GM18526 (cell line): ENCODE data around the gene STH.

ENCODE experiments used
- POLR2A ChIP-seq: IDR thresholded peaks from 3 replicates; pipeline ENCODE4 v1.6.1; 2011; ENCODE audit not compliant: insufficient read length; ENCODE audit errors: extremely low read depth

The STH gene

DNA sequence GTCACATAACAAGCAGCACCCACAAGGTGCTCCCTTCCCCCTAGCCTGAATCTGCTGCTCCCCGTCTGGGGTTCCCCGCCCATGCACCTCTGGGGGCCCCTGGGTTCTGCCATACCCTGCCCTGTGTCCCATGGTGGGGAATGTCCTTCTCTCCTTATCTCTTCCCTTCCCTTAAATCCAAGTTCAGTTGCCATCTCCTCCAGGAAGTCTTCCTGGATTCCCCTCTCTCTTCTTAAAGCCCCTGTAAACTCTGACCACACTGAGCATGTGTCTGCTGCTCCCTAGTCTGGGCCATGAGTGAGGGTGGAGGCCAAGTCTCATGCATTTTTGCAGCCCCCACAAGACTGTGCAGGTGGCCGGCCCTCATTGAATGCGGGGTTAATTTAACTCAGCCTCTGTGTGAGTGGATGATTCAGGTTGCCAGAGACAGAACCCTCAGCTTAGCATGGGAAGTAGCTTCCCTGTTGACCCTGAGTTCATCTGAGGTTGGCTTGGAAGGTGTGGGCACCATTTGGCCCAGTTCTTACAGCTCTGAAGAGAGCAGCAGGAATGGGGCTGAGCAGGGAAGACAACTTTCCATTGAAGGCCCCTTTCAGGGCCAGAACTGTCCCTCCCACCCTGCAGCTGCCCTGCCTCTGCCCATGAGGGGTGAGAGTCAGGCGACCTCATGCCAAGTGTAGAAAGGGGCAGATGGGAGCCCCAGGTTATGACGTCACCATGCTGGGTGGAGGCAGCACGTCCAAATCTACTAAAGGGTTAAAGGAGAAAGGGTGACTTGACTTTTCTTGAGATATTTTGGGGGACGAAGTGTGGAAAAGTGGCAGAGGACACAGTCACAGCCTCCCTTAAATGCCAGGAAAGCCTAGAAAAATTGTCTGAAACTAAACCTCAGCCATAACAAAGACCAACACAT lies at the start of gene STH:
STH (plus strand) TSS at position 264 of the 913 bp plus-strand sequence; CDS start at position 294, 30 bp downstream.
- TF ChIP-seq POLR2A, result no peak

DNA sequence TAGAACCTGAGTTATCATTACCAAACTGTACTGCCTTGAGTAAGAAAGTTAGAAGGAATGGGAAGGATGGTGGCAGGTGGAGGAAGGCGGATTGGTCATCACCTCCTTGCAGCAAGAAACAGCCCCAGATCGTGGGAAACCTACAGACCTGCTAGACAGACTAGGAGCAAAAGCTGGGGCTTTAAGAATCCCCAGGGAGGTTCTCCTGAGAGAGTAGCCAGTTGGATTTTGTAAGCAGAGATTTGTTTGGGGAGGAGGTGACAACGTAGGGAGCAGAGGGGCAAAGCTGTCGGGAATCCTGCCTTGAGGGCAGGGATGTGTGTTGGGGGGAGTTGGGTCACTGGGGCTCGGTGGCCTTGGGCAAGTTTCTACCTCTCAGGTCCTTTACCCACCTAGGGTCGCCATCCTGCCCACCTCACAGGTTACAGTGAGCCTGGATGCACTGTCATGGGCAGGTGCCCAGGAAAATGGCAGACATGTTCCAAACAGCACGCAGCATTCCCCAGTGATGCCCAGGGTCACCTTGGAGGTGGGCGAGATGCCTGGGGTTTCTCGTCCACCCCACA lies 49.2 kb upstream of the STH start:
- TF ChIP-seq POLR2A, result no peak

- no peak for TF ChIP-seq POLR2A
These were observed 48.2 kb upstream of the STH start for GRCh38 chr17:45950888-45951287.

GRCh38 chr17:45951403-45951802 lies 47.6 kb upstream of the STH start:
- no peak for TF ChIP-seq POLR2A

GRCh38 chr17:45951941-45952340 lies 47.1 kb upstream of the STH start:
- no peak for TF ChIP-seq POLR2A

GRCh38 chr17:45952814-45953320 lies 46.2 kb upstream of the STH start:
- no peak for TF ChIP-seq POLR2A

DNA sequence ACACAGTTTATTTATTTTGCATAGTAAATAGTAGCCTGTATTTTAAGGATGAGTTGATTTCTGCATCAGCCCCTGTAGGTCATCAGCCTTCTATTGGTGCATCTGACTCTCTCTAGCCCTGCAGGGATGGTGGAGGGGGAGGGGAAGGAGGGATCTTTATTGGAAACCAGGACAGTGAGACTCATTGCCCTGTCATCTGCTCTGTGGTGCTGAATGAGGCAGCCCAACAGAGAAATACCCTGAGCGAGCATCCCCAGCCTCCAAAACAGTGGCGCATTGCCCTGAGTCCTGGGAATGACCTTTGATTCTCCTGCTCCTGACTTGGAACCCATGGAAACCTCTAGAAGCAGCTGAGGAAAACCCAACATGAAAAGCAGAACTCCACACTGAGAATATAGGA lies 45.5 kb upstream of the STH start:
- no peak for TF ChIP-seq POLR2A

DNA sequence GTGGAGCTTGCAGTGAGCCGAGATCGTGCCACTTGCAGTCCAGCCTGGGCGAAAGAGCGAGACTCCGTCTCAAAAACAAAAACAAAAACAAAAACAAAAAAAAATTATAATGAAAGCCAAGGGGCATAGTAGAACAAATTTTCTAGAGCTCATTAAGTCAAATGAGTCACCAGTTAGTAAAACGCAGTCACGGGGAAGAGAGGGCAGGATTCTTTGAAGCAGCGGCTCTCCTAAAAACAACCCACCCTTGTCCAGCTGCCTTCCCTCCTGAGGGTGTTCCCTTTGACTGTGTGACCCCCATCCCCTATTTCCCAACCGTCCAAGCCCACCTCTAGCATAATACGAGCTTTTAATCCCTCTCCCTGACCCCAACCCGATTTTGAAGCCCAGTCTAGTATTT lies 44.1 kb upstream of the STH start:
- TF ChIP-seq POLR2A, result no peak

DNA sequence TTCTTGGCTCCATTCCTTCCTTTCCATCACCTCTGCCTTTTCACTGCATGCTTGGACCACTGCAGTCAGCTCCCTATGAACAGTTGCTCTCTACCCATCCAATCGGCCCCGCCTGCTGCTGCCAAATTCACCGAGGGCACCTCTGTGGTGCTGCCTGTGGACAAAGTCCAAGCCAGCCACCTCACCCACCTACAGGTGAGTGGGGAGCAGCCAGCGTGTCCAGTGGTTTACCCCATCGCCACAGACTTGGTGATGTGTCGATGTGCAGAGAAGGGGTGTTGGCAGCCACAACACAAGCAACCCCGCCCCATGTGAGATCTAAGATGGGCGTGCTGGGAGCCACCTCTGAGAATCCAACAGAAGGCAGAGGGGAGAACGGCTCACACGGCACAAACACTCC lies 43.7 kb upstream of the STH start:
- no peak for TF ChIP-seq POLR2A

- no peak for TF ChIP-seq POLR2A
These were observed 43.0 kb upstream of the STH start for GRCh38 chr17:45956090-45956489.

- no peak for TF ChIP-seq POLR2A
These were observed 40.7 kb upstream of the STH start for GRCh38 chr17:45958307-45958706.

DNA sequence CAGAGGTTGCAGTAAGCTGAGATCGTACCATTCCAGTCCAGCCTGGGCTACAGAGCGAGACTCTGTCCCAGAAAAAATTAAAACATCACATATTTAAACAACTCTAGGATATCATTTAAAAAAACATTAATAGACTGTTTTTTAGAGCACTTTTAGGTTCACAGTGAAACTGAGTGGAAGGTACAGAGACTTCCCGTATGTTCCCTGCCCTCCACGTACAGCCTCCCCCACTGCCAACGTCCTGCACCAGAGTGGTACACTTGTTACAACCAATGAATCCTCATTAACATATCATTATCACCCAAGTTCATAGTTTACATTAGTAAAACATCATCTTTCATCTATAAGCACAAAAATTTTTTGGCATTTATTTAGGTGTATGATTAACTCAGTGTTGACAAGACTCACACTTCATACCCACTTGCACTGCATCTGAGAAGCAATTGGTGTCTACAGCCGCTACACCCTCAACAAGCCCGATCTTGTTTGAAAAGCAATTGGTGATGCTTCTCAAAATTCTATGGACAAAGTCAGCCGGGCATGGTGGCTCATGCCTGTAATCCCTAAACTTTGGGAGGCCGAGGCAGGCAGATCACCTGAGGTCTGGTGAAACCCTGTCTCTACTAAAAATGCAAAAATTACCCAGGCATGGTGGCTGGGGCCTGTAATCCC lies 39.9 kb upstream of the STH start:
- TF ChIP-seq POLR2A, result no peak

- TF ChIP-seq POLR2A, result no peak
These were observed 38.7 kb upstream of the STH start for GRCh38 chr17:45960311-45960710.

DNA sequence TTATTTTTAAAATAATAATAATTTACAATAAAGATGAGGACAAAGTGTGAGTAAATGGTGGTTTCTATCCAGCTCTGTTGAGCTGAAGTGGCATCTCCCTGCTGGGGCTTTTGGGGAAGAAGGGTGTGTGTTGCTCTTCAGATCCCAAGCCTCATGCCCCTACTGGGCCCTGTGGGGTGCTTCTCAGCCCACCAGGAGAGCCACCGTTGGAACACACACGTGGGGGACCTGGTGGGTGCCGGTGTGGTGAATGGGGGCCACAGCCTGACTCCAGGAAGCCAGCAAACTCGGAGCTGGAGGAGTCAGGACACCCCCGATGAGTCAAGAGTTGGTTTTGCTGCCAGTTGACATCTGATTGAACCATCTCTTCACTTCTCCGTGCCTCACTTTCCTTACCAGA lies 37.8 kb upstream of the STH start:
- no peak for TF ChIP-seq POLR2A

DNA sequence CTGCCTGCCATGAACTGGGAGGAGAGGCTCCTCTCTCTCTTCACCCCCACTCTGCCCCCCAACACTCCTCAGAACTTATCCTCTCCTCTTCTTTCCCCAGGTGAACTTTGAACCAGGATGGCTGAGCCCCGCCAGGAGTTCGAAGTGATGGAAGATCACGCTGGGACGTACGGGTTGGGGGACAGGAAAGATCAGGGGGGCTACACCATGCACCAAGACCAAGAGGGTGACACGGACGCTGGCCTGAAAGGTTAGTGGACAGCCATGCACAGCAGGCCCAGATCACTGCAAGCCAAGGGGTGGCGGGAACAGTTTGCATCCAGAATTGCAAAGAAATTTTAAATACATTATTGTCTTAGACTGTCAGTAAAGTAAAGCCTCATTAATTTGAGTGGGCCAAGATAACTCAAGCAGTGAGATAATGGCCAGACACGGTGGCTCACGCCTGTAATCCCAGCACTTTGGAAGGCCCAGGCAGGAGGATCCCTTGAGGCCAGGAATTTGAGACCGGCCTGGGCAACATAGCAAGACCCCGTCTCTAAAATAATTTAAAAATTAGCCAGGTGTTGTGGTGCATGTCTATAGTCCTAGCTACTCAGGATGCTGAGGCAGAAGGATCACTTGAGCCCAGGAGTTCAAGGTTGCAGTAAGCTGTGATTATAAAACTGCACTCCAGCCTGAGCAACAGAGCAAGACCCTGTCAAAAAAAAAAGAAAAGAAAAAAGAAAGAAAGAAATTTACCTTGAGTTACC lies 36.7 kb upstream of the STH start:
- TF ChIP-seq POLR2A, result no peak
